Transverse colon (tissue), 4 donors: Measurements from ENCODE around the gene RFTN1. TPM values are rescaled to one million over a fixed set of nuclear protein-coding genes. Genes with fewer than 3 reads are reported as not detected.

Source experiments
- DNase-seq: peaks from one replicate; pipeline ENCODE4 v3.0.0-alpha.2; 2019
- H3K27ac ChIP-seq, 4 donors: fragments of 200-600 bp; sonication (generic); 2 replicates each; pipeline ENCODE4 v1.5.1; 2016 to 2018; ENCODE audit warnings: inconsistent platforms in 4 of 4
- H3K27me3 ChIP-seq: fragments of 200-600 bp; sonication (generic); 2 replicates; pipeline ENCODE4 v1.5.1; 2017; ENCODE audit warnings: inconsistent platforms
- H3K36me3 ChIP-seq, 4 donors: fragments of 200-600 bp; sonication (generic); 2 replicates each; pipeline ENCODE4 v1.5.1; 2017 to 2019; ENCODE audit warnings: inconsistent platforms in 4 of 4
- H3K4me1 ChIP-seq, 4 donors: fragments of 200-600 bp; sonication (generic); 2 replicates each; pipeline ENCODE4 v1.5.1; 2017 to 2020; ENCODE audit warnings: inconsistent platforms in 4 of 4
- H3K4me3 ChIP-seq, 4 donors: fragments of 200-600 bp; sonication (generic); 1 replicate in 1 of 4; 2 replicates in 3 of 4; pipeline versions ENCODE4 v1.5.1 to v1.6.1; 2017 to 2019; ENCODE audit warnings: inconsistent platforms in 4 of 4
- H3K9me3 ChIP-seq, 2 donors: fragments of 200-600 bp; sonication (generic); 2 replicates each; pipeline ENCODE4 v1.5.1; 2017 to 2019; ENCODE audit warnings: inconsistent platforms in 2 of 2
- CTCF ChIP-seq, 5 experiments: fragments of 200-600 bp in 3 of 5; fragments of 450-650 bp in 2 of 5; sonication (generic) in 3 of 5; IDR thresholded peaks; 1 replicate in 2 of 5; 2 replicates in 3 of 5; pipeline ENCODE4 v1.5.1; 2016 to 2017; ENCODE audit warnings: antibody characterized with exemption in 5 of 5, inconsistent platforms in 3 of 5, mild to moderate bottlenecking in 2 of 5, moderate library complexity in 1 of 5
- EP300 ChIP-seq: sonication (generic); formaldehyde crosslinking; IDR thresholded peaks from one replicate; pipeline ENCODE4 v1.6.1; 2017; ENCODE audit warnings: antibody characterized with exemption, low read depth
- POLR2A ChIP-seq: fragments of 450-650 bp; IDR thresholded peaks from one replicate; pipeline ENCODE4 v1.6.1; 2016; ENCODE audit warnings: antibody characterized with exemption, mild to moderate bottlenecking, moderate library complexity
- POLR2AphosphoS5 ChIP-seq, 3 donors: sonication (generic); formaldehyde crosslinking; IDR thresholded peaks; one replicate each; pipeline ENCODE4 v1.6.1; 2016; ENCODE audit warnings: antibody characterized with exemption in 3 of 3
- WGBS, 2 donors: methylation state at CpG; one replicate each; pipeline ENCODE4 v1.1.5; 2018; ENCODE audit warnings: low coverage in 1 of 2; 5-methylcytosine and 5-hydroxymethylcytosine counted together
- in situ Hi-C, 4 donors: fragments of 200-750 bp; cut with MboI; loops; one replicate each; pipeline versions ENCODE4 v1.15.0 to v1.15.1; 2017; ENCODE audit warnings: low sequenced_read_pairs in 3 of 4, low pct_ligation_motif_present in 1 of 4, low pct_unique_long_range_greater_than_20kb in 1 of 4
- intact Hi-C: fragments of 100-400 bp; cut with DNase I; formaldehyde crosslinking; loops from one replicate; pipeline ENCODE4 v1.15.1; 2023; ENCODE audit warnings: low total_unique reads
- total RNA-seq, 4 donors: library from RNA; depleted of rRNA; stranded (reverse); fragments of >200 nt; gene quantifications; one replicate each; pipeline ENCODE4 v1.1.0, GENCODE V29; 2016

RFTN1 gene
- total RNA-seq, 4 donors from 2014 or later = 6.7 to 25.7 (median 15.7) TPM

DNA sequence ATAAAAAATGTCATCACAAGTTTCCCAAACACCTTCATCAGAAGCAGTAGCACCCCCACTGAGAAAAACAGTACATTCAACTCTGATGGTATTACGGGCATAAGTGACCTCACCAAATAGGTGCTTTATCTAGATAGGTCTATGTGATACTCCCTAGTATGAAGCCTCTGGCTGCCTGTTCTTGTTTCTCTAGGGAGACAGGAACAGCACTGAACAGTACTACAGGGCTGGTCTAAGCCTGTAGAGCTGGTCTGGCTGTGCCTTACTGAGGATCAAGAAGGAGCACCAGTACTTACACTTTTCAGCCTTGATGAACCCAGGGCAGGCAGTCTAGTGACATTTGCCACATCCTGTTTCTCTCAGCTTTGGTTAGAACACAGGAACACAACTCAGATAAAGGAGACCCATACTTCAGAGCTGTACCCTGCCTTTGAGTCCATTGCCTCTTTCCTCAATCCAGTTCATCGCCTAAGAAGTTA lies 212.6 kb downstream of the RFTN1 start:
- no peaks in the 10 kb centered on the region for H3K27me3 ChIP-seq
- TF ChIP-seq POLR2AphosphoS5 (IDR thresholded peaks at IDR 0.05) (peak in 1 of 3 donors; percentile 31), POLR2A (peak; percentile 30), CTCF (IDR thresholded peaks at IDR 0.05) (no peak), EP300 (no peak)
- no peaks in the 10 kb centered on the region for H3K9me3 ChIP-seq
- in situ Hi-C loops = no loop called here
- DNase-seq = peak; percentile 35
- H3K27ac ChIP-seq = peak overlapping the region in 3 of 4 donors; percentile 2 to 42 (median 42)
- 78 to 100% methylated on average over 1 to 2 of the region's 2 CpGs for WGBS, 2 donors
- no peaks in the 10 kb centered on the region for H3K4me1 ChIP-seq
- intact Hi-C loops = no loop called here
- no peak overlapping the region for H3K4me3 ChIP-seq
- H3K36me3 ChIP-seq = peaks cover 0 to 31% (median 10%) of the 10 kb centered on the region in 4 donors

DNA sequence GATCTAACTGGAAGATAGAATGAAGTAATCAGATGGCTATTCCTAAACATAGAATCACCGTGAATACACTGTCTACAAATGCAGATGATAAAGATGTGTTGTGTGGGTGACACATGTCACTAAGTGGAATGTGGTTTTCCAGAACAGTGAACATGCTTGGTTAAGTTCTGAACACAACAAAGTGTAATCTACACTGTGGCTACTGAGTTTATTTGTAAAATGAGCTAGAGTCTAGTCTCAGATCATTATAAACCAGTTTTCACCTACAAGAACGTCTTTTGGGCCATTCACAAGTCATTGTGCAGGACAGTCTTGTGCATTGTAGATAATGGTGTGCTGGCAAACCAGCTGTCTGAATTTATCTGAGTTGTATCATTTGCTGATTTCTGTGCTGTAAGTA lies 213.2 kb downstream of the RFTN1 start:
- H3K36me3 ChIP-seq = peaks cover 0 to 38% (median 11%) of the 10 kb centered on the region in 4 donors
- TF ChIP-seq POLR2A (no peak), POLR2AphosphoS5 (IDR thresholded peaks at IDR 0.05) (no peak), EP300 (no peak), CTCF (IDR thresholded peaks at IDR 0.05) (no peak)
- intact Hi-C loops = no loop called here

DNA sequence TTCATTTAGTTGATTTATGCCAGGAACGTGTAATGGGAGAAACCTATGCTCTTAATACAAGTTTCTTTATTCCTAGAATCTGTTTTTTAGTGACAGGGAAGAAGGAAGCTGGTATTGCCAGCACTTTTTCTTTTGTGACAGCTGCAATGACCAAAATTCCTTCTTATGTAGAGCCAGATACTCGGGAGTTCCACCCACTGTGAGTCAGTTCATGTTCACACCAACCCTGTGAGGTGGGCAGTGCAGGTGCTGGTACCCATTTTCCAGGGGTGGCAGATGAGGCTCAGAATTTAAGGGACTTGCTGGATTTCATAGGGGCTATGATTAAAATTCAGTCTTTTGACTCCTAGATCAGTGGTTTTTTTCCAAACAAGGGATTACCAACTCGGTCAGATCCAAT lies 213.8 kb downstream of the RFTN1 start:
- 80 to 94% methylated on average over 2 to 3 of the region's 3 CpGs for WGBS, 2 donors
- H3K27ac ChIP-seq = peak overlapping the region in 3 of 4 donors; percentile 2 to 29 (median 8)
- peaks cover 0 to 40% (median 14%) of the 10 kb centered on the region in 4 donors for H3K36me3 ChIP-seq
- intact Hi-C loops = no loop called here
- H3K9me3 ChIP-seq = no peaks in the 10 kb centered on the region
- TF ChIP-seq POLR2AphosphoS5 (IDR thresholded peaks at IDR 0.05) (no peak), EP300 (no peak), POLR2A (no peak), CTCF (IDR thresholded peaks at IDR 0.05) (no peak)
- H3K4me3 ChIP-seq = no peak overlapping the region
- no peaks in the 10 kb centered on the region for H3K27me3 ChIP-seq
- DNase-seq = no peak
- no peaks in the 10 kb centered on the region for H3K4me1 ChIP-seq
- in situ Hi-C loops = no loop called here

More for the DNA sequence above, 213.2 kb downstream of the RFTN1 start:
- no peak for DNase-seq
- H3K9me3 ChIP-seq = no peaks in the 10 kb centered on the region
- 67 to 88% methylated on average over 1 to 2 of the region's 2 CpGs for WGBS, 2 donors
- H3K4me1 ChIP-seq = no peaks in the 10 kb centered on the region
- H3K4me3 ChIP-seq = no peak overlapping the region
- H3K27me3 ChIP-seq = no peaks in the 10 kb centered on the region
- in situ Hi-C loops = no loop called here
- peak overlapping the region in 3 of 4 donors; percentile 2 to 42 (median 42) for H3K27ac ChIP-seq

GRCh38 chr3:16298891-16299290 lies 214.6 kb downstream of the RFTN1 start:
- Histone ChIP-seq H3K4me3 (no peak overlapping the region), H3K27ac (peak overlapping the region in 2 of 4 donors; percentile 0 to 6), H3K9me3 (peaks cover 0 to 1% of the 10 kb centered on the region in 2 donors), H3K27me3 (no peaks in the 10 kb centered on the region), H3K4me1 (no peaks in the 10 kb centered on the region), H3K36me3 (peaks cover 0 to 40% (median 14%) of the 10 kb centered on the region in 4 donors)
- 67 to 85% methylated on average over 5 to 6 of the region's 6 CpGs for WGBS, 2 donors
- intact Hi-C loops (no loop called here), in situ Hi-C loops (no loop called here)
- no peak for DNase-seq
- TF ChIP-seq CTCF (IDR thresholded peaks at IDR 0.05) (no peak), POLR2A (no peak), EP300 (no peak), POLR2AphosphoS5 (IDR thresholded peaks at IDR 0.05) (no peak)
